ENCODE data around the gene PRKCB.
A peak's percentile ranks its signal among the peaks of the same experiment; 100 is the strongest.

PRKCB gene

GRCh38 chr16:23934610-23935236 lies 98.9 kb downstream of the PRKCB start:
- DNase-seq (ENCODE audit: extremely low read depth in 1 of 2, low read depth in 1 of 2): no peak

DNA sequence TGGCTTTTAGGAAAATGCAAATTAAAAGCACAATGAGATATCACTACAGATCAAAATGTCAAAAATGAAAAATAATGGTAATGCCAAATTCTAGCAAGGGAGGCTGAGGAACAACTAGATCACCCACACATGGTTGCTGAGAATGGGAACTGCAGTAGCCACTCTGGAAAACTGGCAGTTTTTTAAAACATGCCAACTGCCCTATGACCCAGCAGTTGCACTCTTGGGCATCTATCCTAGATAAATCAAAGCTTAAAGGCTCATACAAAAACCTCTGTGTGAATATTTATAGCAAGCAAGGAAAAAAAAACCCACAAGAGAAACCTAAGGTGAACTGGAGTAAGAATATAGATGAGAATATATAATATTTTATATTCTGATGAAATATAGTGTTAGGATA lies 104.3 kb downstream of the PRKCB start:
- no peak for DNase-seq (ENCODE audit: extremely low read depth in 1 of 2, low read depth in 1 of 2)

DNA sequence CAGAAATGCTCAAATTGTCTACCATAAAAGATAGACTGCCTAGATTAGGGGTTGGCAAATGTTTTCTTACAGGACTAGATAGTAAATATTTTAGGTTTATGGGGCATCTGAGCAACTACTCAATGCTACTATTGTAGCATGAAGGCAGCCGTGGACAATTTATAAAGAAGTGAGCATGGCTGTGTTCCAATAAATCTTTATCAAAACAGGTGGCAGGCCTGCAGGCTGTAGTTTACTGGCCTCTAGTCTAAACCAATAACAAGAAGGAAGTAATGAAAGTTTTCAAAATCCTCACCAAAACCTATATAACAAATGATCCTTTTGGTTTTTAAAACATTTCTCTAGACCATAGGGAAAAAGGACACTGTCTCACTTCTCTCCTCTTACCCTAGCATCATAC lies 105.2 kb downstream of the PRKCB start:
- DNase-seq (ENCODE audit: extremely low read depth in 1 of 2, low read depth in 1 of 2): no peak

DNA sequence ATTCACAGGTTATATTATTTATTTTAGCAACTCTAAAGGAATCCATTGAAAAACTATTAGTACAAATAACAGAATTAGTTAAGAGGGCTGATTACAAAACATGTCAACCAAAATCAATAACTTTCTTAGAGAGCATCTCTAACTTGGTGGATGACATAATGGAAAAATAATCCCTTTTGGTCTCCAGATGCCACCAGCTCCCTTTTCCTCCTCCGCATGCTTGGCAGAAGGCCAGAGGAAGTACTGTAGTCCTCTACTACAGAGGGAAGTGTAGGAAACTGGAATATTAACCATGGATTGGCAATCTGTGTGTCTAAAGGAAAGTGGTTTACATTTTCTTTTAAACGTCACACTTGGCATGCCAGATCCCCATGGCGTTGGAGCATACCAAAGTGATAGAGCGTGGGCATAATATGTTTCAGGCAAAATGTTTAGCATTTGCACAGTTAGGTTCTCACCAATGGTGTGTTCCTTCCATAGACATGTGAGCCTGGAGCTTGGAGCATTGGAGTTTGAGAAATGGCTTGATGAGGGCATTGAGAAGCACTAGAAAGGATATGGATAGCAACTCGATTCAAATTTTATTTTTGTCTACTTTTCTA lies 106.3 kb downstream of the PRKCB start:
- DNase-seq (ENCODE audit: extremely low read depth in 1 of 2, low read depth in 1 of 2): no peak

DNA sequence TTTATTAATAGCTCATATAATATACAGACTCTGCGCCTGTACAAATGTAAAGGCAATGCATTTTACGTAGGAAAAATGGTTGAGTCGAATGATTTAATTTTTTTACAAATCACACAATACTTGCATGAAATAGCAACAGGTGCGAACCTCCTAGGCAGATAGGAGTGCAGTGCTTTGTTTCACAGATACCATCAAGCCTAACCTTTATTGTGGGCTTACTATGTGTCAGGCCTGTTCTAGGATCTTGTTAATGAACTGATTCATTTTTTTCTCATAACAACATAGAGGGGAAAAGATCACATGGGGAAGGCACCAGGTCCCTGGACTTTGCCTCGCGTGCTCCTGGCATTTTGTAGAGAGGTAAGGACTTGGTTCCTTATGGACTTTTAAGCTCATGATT lies 107.8 kb downstream of the PRKCB start:
- DNase-seq (ENCODE audit: extremely low read depth in 1 of 2, low read depth in 1 of 2): no peak

GRCh38 chr16:23944381-23944780 lies 108.6 kb downstream of the PRKCB start:
- no peak for DNase-seq (ENCODE audit: extremely low read depth in 1 of 2, low read depth in 1 of 2)

GRCh38 chr16:23945243-23945642 lies 109.5 kb downstream of the PRKCB start:
- no peak for DNase-seq (ENCODE audit: extremely low read depth in 1 of 2, low read depth in 1 of 2)

DNA sequence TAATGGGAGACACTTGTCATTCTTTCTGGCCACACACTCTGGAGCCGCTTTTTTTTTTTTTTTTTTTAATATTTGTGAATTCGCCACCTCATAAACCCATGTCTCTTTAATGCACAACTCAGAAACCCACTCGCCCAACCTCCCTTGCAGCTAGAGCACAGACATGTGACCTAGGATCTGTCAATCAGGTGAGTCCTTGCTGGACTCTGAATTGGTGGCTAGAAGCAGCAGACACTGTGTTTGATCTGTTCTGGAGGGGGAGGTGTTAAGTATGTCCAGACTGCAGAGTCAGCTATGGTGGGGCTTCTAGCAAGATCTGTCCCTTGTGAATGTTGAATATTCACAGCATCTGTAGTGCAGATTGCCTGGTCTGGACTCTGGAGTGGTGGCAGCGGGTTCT lies 112.1 kb downstream of the PRKCB start:
- no peak for DNase-seq (ENCODE audit: extremely low read depth in 1 of 2, low read depth in 1 of 2)

DNA sequence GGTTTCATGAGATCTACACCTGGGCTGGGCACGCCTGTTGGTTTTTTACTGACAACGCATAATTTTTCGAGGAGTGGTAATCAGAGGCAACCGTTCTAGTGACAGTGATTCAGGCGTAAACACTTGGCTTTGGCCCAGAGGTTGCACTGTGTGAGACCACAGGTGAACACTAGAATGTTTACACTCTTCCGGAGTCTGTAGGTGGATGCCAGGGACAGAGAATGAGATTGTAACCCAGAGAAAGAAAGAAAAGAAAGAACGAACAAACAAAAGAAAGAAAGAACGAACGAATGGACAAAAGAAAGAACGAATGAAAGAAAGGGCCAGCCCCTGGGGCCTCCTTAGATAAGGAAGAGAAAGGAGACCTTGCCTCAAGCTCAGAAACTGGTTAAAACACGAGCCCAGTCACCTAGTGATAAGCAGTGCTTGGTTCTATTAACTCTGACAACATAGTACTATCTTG lies 113.2 kb downstream of the PRKCB start:
- peak in 1 of 2 donors; percentile 30 for DNase-seq (ENCODE audit: extremely low read depth in 1 of 2, low read depth in 1 of 2)

GRCh38 chr16:23949630-23950290 lies 114.0 kb downstream of the PRKCB start:
- peak; percentile 47 to 54 for DNase-seq (ENCODE audit: extremely low read depth in 1 of 2, low read depth in 1 of 2)

DNA sequence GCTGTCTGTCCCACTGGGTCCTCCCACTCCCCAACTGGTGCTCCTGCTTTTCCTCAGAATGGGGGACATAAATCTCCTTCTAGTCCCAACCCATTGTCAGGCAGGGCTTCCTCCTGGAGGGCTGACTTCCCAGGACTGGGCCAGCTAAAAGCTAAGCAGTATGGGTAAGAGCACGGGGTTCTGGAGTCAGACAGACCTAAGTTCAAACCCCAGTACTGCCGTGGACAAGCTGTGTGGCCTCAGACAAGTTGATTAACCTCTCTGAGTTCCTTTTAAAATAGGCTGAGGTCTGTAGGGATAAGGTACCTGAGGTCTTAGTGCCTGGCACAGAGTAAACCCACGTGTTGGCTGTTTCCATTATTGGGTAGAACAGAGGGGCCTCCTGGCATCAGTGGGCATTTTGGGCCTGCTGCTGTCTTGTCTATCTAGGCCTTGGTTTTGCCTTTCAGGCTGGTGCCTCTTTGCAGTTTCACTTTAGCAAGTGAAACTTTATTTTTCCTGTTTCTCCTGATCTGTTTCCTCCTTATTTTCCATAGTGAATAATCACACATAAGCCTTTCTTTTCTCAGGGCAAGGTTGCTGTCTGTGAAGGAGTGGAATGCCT lies 114.6 kb downstream of the PRKCB start:
- DNase-seq (ENCODE audit: extremely low read depth in 1 of 2, low read depth in 1 of 2): no peak

GRCh38 chr16:23950898-23951297 lies 115.1 kb downstream of the PRKCB start:
- DNase-seq (ENCODE audit: extremely low read depth in 1 of 2, low read depth in 1 of 2): no peak

- peak in 1 of 2 donors; percentile 63 for DNase-seq (ENCODE audit: extremely low read depth in 1 of 2, low read depth in 1 of 2)
Observed at GRCh38 chr16:23952128-23952970, 116.6 kb downstream of the PRKCB start.

- no peak for DNase-seq (ENCODE audit: extremely low read depth in 1 of 2, low read depth in 1 of 2)
Observed at GRCh38 chr16:23952971-23953300, 117.2 kb downstream of the PRKCB start.

- DNase-seq (ENCODE audit: extremely low read depth in 1 of 2, low read depth in 1 of 2): no peak
Observed at GRCh38 chr16:23953476-23953875, 117.7 kb downstream of the PRKCB start.

- no peak for DNase-seq (ENCODE audit: extremely low read depth in 1 of 2, low read depth in 1 of 2)
Observed at GRCh38 chr16:23955088-23955487, 119.3 kb downstream of the PRKCB start.

- no peak for DNase-seq (ENCODE audit: extremely low read depth in 1 of 2, low read depth in 1 of 2)
Observed at GRCh38 chr16:23957287-23957686, 121.5 kb downstream of the PRKCB start.

GRCh38 chr16:23959072-23959751 lies 123.4 kb downstream of the PRKCB start:
- no peak for DNase-seq (ENCODE audit: extremely low read depth in 1 of 2, low read depth in 1 of 2)

DNA sequence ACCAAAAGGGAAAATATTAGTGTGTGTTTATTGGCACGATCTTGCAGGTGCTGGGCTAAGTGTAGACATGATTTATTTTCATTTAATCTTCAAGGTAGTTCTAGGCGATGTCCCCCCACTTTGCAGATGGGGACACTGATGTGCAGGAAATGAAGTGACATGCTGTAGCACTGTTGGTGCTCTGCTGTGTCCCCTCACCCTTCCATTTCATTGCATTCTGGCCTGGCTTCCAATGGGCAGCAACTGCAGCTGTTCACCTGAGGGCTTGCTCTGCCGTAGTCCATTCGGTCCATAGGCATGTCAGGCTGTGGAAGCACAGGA lies 123.9 kb downstream of the PRKCB start:
- DNase-seq (ENCODE audit: extremely low read depth in 1 of 2, low read depth in 1 of 2): no peak

GRCh38 chr16:23960081-23960885 lies 124.5 kb downstream of the PRKCB start:
- DNase-seq (ENCODE audit: extremely low read depth in 1 of 2, low read depth in 1 of 2): no peak
